Measurements from ENCODE around the gene BARX1.
"Not testable (repeated sequence)": the region's sequence is repeated elsewhere in the genome, so short reads cannot be mapped to it uniquely, and the experiment has no call there.

BARX1 gene

GRCh38 chr9:93967020-93967803, 12.1 kb upstream of the BARX1 start:
- DNase-seq (ENCODE audit: low spot score): no peak
- no peak for TF ChIP-seq CTCF (IDR thresholded peaks at IDR 0.05; ENCODE audit: extremely low read depth, missing control alignments)

- no peak for TF ChIP-seq CTCF (IDR thresholded peaks at IDR 0.05; ENCODE audit: extremely low read depth, missing control alignments)
- DNase-seq (ENCODE audit: low spot score): peak; percentile 7
Measured at GRCh38 chr9:93965830-93966577, 10.8 kb upstream of the BARX1 start.

GRCh38 chr9:93964685-93965084, 9.5 kb upstream of the BARX1 start:
- DNase-seq (ENCODE audit: low spot score): peak; percentile 8
- no peak for TF ChIP-seq CTCF (IDR thresholded peaks at IDR 0.05; ENCODE audit: extremely low read depth, missing control alignments)

GRCh38 chr9:93963969-93964368, 8.8 kb upstream of the BARX1 start:
- no peak for TF ChIP-seq CTCF (IDR thresholded peaks at IDR 0.05; ENCODE audit: extremely low read depth, missing control alignments)
- peak; percentile 4 for DNase-seq (ENCODE audit: low spot score)

GRCh38 chr9:93963489-93963888, 8.3 kb upstream of the BARX1 start:
- DNase-seq (ENCODE audit: low spot score): not testable (repeated sequence)

GRCh38 chr9:93962561-93963440, 7.6 kb upstream of the BARX1 start:
- peak; percentile 90 for DNase-seq (ENCODE audit: low spot score)
- peak; percentile 63 for TF ChIP-seq CTCF (IDR thresholded peaks at IDR 0.05; ENCODE audit: extremely low read depth, missing control alignments)

GRCh38 chr9:93962017-93962416, 6.9 kb upstream of the BARX1 start:
- DNase-seq (ENCODE audit: low spot score): peak; percentile 11
- no peak for TF ChIP-seq CTCF (IDR thresholded peaks at IDR 0.05; ENCODE audit: extremely low read depth, missing control alignments)
